C4-2B (cell line): ENCODE data around the gene CLMN.

Experiments
- CTCF ChIP-seq: fragments of 450-650 bp; conservative IDR thresholded peaks from 2 replicates; pipeline ENCODE4 v1.5.1; 2017; ENCODE audit warnings: mild to moderate bottlenecking
- ZFX ChIP-seq: fragments of 450-650 bp; IDR thresholded peaks from 2 replicates; pipeline ENCODE4 v1.6.1; 2017

DNA sequence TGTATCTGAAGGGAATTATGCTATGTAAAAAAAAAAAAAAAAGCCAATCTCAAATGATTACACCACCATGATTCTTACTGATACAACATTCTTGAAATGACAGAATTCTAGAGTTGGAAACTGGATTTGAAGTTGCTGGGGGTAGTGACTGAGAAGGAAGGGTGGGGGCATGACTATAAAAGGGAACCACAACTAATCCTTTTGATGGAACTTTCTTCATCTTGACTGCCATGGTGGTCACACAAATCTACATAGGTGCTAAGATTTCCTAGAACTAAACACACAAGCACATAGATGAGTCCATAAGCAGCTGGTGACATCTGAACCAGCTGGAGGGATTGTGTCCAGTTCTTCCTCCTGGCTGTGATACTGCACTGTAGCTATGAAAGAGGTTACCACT lies 51.4 kb downstream of the CLMN start:
- TF ChIP-seq CTCF: no peak
- TF ChIP-seq ZFX: no peak
